ENCODE data around the gene TANGO2. TPM values are rescaled to one million over a fixed set of nuclear protein-coding genes. Genes with fewer than 3 reads are reported as not detected.
A peak's percentile ranks its signal among the peaks of the same experiment; 100 is the strongest.

The TANGO2 gene
- total RNA-seq, 2 experiments from 2014 or later, result 15.7 to 18.3 TPM

- peaks cover 58% of the 10 kb centered on the region for H3K36me3 Mint-ChIP-seq (ENCODE audit: low read depth)
These were observed 65.2 kb downstream of the TANGO2 start for GRCh38 chr22:20086101-20086599.

GRCh38 chr22:20086763-20087162 lies 65.9 kb downstream of the TANGO2 start:
- TF ChIP-seq CTCF (IDR thresholded peaks at IDR 0.05), result no peak
- H3K27me3 Mint-ChIP-seq, result no peaks in the 10 kb centered on the region
- ChIA-PET CTCF (interaction anchor here (0.7 to 2.4 kb wide), 5 partner anchors 9 to 151 kb away, joined by 3 to 10 read pairs (median 3); no protein-coding TSS in a partner anchor), POLR2A (interaction anchor here (1.1 to 2.0 kb wide), 4 partner anchors 13 to 31 kb away, joined by 3 to 7 read pairs (median 4); partner anchors contain the start of gene TRMT2A)
- peaks cover 60% of the 10 kb centered on the region for H3K36me3 Mint-ChIP-seq (ENCODE audit: low read depth)
- ATAC-seq (no peak), DNase-seq (no peak)
- no peaks in the 10 kb centered on the region for H3K9me3 Mint-ChIP-seq
- intact Hi-C loops (cut with micrococcal nuclease), result no loop called here
- no peak overlapping the region for H3K4me3 Mint-ChIP-seq
- peaks cover 75% of the 10 kb centered on the region for H3K4me1 Mint-ChIP-seq (ENCODE audit: low read depth)
- H3K27ac Mint-ChIP-seq, result no peak overlapping the region

More at GRCh38 chr22:20086101-20086599, 65.2 kb downstream of the TANGO2 start:
- DNase-seq (no peak), ATAC-seq (no peak)
- no peaks in the 10 kb centered on the region for H3K27me3 Mint-ChIP-seq
- ChIA-PET CTCF (interaction anchor here (0.7 to 2.4 kb wide), 6 partner anchors 10 to 152 kb away, joined by 3 to 10 read pairs (median 4); no protein-coding TSS in a partner anchor), POLR2A (interaction anchor here (1.1 to 2.0 kb wide), 6 partner anchors 13 to 33 kb away, joined by 3 to 7 read pairs (median 4); partner anchors contain the start of gene TRMT2A)
- no peaks in the 10 kb centered on the region for H3K9me3 Mint-ChIP-seq
- H3K27ac Mint-ChIP-seq, result no peak overlapping the region
- intact Hi-C loops (cut with micrococcal nuclease), result no loop called here
- TF ChIP-seq CTCF (IDR thresholded peaks at IDR 0.05), result no peak
- H3K4me3 Mint-ChIP-seq, result no peak overlapping the region
- peaks cover 75% of the 10 kb centered on the region for H3K4me1 Mint-ChIP-seq (ENCODE audit: low read depth)

- H3K4me3 Mint-ChIP-seq, result no peak overlapping the region
- H3K27ac Mint-ChIP-seq, result peak overlapping the region; percentile 32
- intact Hi-C loops (cut with micrococcal nuclease), result no loop called here
- no peaks in the 10 kb centered on the region for H3K9me3 Mint-ChIP-seq
- H3K27me3 Mint-ChIP-seq, result no peaks in the 10 kb centered on the region
- DNase-seq (no peak), ATAC-seq (no peak)
- ChIA-PET CTCF (interaction anchor here (1.2 to 2.4 kb wide), 4 partner anchors 8 to 150 kb away, joined by 3 to 10 read pairs (median 4); no protein-coding TSS in a partner anchor), POLR2A (interaction anchor here (0.6 to 2.0 kb wide), 4 partner anchors 14 to 43 kb away, joined by 3 to 7 read pairs (median 3); partner anchors contain the start of gene TRMT2A)
- peaks cover 66% of the 10 kb centered on the region for H3K36me3 Mint-ChIP-seq (ENCODE audit: low read depth)
- no peak for TF ChIP-seq CTCF (IDR thresholded peaks at IDR 0.05)
- peaks cover 80% of the 10 kb centered on the region for H3K4me1 Mint-ChIP-seq (ENCODE audit: low read depth)
These were observed 66.7 kb downstream of the TANGO2 start for GRCh38 chr22:20087319-20088262.

GRCh38 chr22:20088263-20088648 lies 67.3 kb downstream of the TANGO2 start:
- ATAC-seq (no peak), DNase-seq (no peak)
- Mint-ChIP-seq H3K27ac (no peak overlapping the region), H3K27me3 (no peaks in the 10 kb centered on the region), H3K4me1 (ENCODE audit: low read depth) (peaks cover 77% of the 10 kb centered on the region), H3K9me3 (no peaks in the 10 kb centered on the region), H3K36me3 (ENCODE audit: low read depth) (peaks cover 66% of the 10 kb centered on the region), H3K4me3 (no peak overlapping the region)
- POLR2A ChIA-PET, result interaction anchor here (0.6 to 1.1 kb wide), 2 partner anchors 30 to 42 kb away, joined by 3 read pairs; no protein-coding TSS in a partner anchor
- CTCF ChIA-PET, result interaction anchor here (1.3 kb wide), 1 partner anchor 41 kb away, joined by 3 read pairs; no protein-coding TSS in a partner anchor
- intact Hi-C loops (cut with micrococcal nuclease), result no loop called here
- no peak for TF ChIP-seq CTCF (IDR thresholded peaks at IDR 0.05)

All from activated CD8-positive, alpha-beta T cell treated with anti-CD3 and anti-CD28 coated beads for 36 hours (primary cell).